Activated CD4-positive, alpha-beta memory T cell treated with anti-CD3 and anti-CD28 coated beads for 36 hours (primary cell): ENCODE data around the gene SLC25A19. TPM values are rescaled to one million over a fixed set of nuclear protein-coding genes. Genes with fewer than 3 reads are reported as not detected.
"Not testable (repeated sequence)": the region's sequence is repeated elsewhere in the genome, so short reads cannot be mapped to it uniquely, and the experiment has no call there.

Source experiments
- CTCF ChIA-PET: fragments of 350-600 bp; sonication (Branson Sonifier 250); formaldehyde crosslinking; loops from one replicate; lab custom pipeline; 2021; ENCODE audit warnings: antibody characterized with exemption, inconsistent platforms; lab: Charles Lee
- POLR2A ChIA-PET: fragments of 350-600 bp; sonication (Branson Sonifier 250); formaldehyde crosslinking; loops from one replicate; lab custom pipeline; 2021; ENCODE audit warnings: antibody characterized with exemption; lab: Charles Lee
- DNase-seq: peaks from one replicate; pipeline ENCODE4 v3.0.0-alpha.2; 2020
- H3K27ac Mint-ChIP-seq: one replicate; pipeline ENCODE4 v1.8.0; 2021; ENCODE audit warnings: mixed read lengths
- H3K27me3 Mint-ChIP-seq: one replicate; pipeline ENCODE4 v1.8.0; 2021; ENCODE audit warnings: mixed read lengths
- H3K36me3 Mint-ChIP-seq: one replicate; pipeline ENCODE4 v1.8.0; 2021; ENCODE audit warnings: mixed read lengths
- H3K4me1 Mint-ChIP-seq: one replicate; pipeline ENCODE4 v1.8.0; 2021; ENCODE audit warnings: low read depth, mixed read lengths
- H3K4me3 Mint-ChIP-seq: one replicate; pipeline ENCODE4 v1.8.0; 2021; ENCODE audit warnings: mild to moderate bottlenecking, mixed read lengths
- H3K9me3 Mint-ChIP-seq: one replicate; pipeline ENCODE4 v1.8.0; 2021; ENCODE audit warnings: mixed read lengths
- intact Hi-C: fragments of 100-400 bp; cut with micrococcal nuclease; formaldehyde crosslinking; loops from one replicate; pipeline ENCODE4 v1.15.1; 2023
- total RNA-seq, 2 experiments: library from RNA; stranded (reverse); gene quantifications; one replicate each; pipeline ENCODE4 v1.2.3, GENCODE V29; 2021

The SLC25A19 gene
- total RNA-seq, 2 experiments from 2014 or later = 57.9 to 62.3 TPM

DNA sequence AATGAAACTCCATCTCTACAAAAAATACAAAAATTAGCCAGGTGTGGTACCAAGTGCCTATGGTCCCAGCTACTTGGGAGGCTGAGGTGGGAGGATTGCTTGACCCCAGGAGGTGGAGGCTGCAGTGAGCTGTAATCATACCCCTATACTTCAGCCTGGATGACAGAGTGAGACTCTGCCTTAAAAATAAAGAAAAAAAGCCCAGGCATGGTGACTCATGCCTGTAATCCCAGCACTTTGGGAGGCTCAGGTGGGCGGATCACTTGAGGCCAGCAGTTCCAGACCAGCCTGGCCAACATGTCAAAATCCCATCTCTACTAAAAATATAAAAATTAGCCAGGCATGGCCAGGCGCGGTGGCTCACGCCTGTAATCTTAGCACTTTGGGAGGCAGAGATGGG is 9.0 kb downstream of the SLC25A19 start:
- H3K4me1 Mint-ChIP-seq, intact Hi-C loops: not testable (repeated sequence)

DNA sequence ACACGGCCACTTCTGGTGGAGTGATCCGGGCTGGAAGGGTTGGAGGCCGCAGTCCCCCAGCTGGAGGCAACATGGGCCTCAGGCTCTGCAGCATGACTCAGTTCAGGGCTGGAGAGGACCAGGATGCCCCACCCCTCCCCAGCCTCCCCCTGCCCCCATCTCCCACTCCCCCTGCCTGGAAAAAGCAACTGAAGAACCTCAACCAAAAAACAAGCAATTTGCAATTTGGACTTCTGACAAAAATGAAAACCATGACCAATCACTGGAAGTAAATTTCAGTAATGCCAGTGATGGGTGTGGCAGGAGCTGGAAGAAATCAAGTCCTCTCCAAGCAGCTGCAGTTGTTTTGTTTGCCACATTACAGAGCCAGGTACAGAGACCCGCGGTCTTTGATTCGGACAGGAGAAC is 11.6 kb downstream of the SLC25A19 start:
- DNase-seq = no peak
- Mint-ChIP-seq H3K4me3 (no peak overlapping the region), H3K9me3 (no peaks in the 10 kb centered on the region), H3K36me3 (peaks cover 17% of the 10 kb centered on the region), H3K27me3 (no peaks in the 10 kb centered on the region), H3K4me1 (peaks cover 6% of the 10 kb centered on the region), H3K27ac (no peak overlapping the region)
- intact Hi-C loops = no loop called here
- POLR2A ChIA-PET = interaction anchor here (1.0 to 1.1 kb wide), 2 partner anchors 11 to 12 kb away, joined by 3 to 4 read pairs; partner anchors contain the start of gene SLC25A19
- CTCF ChIA-PET = interaction anchor here (1.0 to 1.4 kb wide), 4 partner anchors 12 to 47 kb away, joined by 3 to 6 read pairs (median 4); partner anchors contain the start of genes GGA3, MRPS7 and SLC25A19

More for the DNA sequence above, 9.0 kb downstream of the SLC25A19 start:
- CTCF ChIA-PET, H3K27ac Mint-ChIP-seq, H3K27me3 Mint-ChIP-seq, DNase-seq, H3K4me3 Mint-ChIP-seq, POLR2A ChIA-PET, H3K9me3 Mint-ChIP-seq: not testable (repeated sequence)
- peaks cover 25% of the 10 kb centered on the region for H3K36me3 Mint-ChIP-seq

DNA sequence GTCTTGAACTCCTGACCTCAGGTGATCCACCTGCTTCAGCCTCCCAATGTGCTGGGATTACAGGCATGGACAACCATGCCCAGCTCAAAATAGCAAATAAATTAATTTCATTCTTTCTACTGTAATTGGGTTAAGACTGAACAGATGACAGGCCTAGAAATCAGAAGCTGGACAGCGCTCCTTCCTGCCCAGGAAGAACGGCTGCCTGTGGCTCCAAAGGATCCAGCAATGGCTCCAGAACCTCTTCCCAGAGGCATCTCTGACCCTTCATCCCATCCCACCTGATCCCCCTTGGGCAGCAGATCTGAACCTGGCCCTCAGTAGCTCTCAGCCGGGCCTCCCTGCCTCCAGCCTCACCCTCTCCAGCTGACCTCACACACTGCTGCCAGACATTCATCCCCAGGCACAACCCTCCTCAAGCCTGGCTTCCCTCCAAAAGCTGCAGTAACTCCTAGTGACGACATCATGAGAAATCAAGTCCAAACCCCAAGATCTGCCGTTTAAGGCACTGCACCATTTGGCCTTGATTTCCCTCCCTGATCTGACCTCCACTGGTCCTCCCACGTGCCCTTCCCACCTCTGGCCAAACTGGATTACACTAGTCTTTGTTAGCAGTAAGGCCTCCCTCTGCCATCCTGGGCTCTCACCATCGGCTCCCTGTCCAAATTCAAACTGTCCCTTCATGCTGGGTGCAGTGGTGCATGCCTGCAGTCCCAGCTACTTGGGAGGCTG is 15.1 kb downstream of the SLC25A19 start:
- Mint-ChIP-seq H3K27ac (no peak overlapping the region), H3K27me3 (no peaks in the 10 kb centered on the region), H3K4me3 (no peak overlapping the region), H3K9me3 (no peaks in the 10 kb centered on the region), H3K36me3 (peaks cover 17% of the 10 kb centered on the region), H3K4me1 (peaks cover 21% of the 10 kb centered on the region)
- POLR2A ChIA-PET = interaction anchor here (0.8 to 1.5 kb wide), 4 partner anchors 12 to 23 kb away, joined by 3 to 7 read pairs (median 4); partner anchors contain the start of genes GGA3, MRPS7 and SLC25A19
- intact Hi-C loops = loop anchor here (5.0 kb wide), 1 partner anchor 243 kb away; the partner anchor contains the start of genes CASKIN2 and TSEN54
- no peak for DNase-seq
- CTCF ChIA-PET = interaction anchor here (1.1 to 6.8 kb wide), 4 partner anchors 15 to 182 kb away, joined by 3 to 41 read pairs (median 6); partner anchors contain the start of gene SLC25A19

DNA sequence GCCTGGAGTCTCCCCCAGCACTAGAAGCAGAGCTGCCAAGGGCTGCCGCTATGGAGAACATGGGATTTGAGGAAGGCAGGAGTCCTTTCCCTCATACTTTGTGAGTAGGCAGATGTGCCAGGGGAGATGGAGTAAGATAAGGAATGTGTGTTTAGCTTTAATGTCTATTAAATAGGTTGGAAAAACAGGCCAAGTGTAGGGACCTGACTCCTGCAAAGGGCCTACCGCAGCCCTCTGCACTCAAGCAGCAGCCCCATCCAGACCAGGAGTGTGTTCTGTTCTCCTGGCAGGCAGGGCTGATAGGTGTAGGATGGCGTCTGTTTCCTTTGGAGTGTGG is 16.4 kb downstream of the SLC25A19 start:
- DNase-seq = no peak
- intact Hi-C loops = loop anchor here (5.0 kb wide), 1 partner anchor 244 kb away; the partner anchor contains the start of genes CASKIN2 and TSEN54
- ChIA-PET CTCF (interaction anchor here (0.8 to 6.8 kb wide), 6 partner anchors 11 to 159 kb away, joined by 3 to 106 read pairs (median 38); partner anchors contain the start of genes GGA3 and MRPS7), POLR2A (interaction anchor here (1.4 to 1.5 kb wide), 2 partner anchors 11 to 16 kb away, joined by 5 to 7 read pairs; partner anchors contain the start of genes GGA3, MRPS7 and SLC25A19)
- Mint-ChIP-seq H3K36me3 (peaks cover 15% of the 10 kb centered on the region), H3K4me3 (peak overlapping the region; percentile 75), H3K4me1 (peaks cover 29% of the 10 kb centered on the region), H3K9me3 (no peaks in the 10 kb centered on the region), H3K27ac (peak overlapping the region; percentile 63), H3K27me3 (no peaks in the 10 kb centered on the region)

DNA sequence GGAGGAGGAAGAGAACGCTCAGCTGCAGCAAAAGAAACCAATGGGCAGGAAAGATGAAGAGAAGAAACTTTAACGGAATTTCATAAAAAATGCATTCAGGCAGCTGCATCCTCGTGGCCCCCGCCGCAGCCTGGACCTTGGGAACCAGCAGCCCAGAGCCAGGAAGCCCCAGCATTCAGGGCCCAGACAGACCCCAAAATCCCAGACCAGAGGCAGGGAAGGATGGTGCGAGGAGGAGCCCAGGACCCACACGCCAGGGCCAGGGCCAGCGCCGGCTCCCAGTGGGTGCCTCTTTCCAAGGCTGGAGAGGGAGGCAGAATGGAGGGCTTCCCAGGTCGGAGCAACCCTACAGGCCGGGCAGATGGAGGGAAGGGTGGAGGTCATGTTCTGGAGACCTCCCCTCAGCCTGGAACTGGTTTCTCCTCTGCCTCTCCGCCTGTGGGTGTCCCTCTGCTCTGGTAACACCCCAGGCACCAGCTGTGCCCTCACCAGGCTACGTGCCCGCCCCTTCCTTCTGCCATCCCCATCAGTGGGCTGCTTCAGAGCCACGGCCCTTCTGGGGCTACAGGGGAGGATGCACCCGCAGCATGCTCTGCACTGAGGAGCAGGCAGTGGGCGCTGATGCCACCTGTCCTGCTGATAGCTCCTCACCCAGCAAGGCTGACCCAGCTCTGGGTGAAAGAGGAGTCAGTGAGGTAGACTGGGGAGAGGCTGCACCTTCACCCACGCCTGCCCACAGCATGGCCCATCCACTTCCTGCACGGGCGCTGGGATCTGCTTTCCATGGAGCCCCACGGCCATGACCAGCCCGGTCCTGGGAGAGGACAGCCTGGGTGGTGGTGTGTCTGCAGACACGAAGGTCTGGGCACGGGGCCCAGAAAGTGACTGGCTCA is 17.0 kb downstream of the SLC25A19 start:
- Mint-ChIP-seq H3K27me3 (no peaks in the 10 kb centered on the region), H3K36me3 (peaks cover 14% of the 10 kb centered on the region), H3K27ac (peak overlapping the region; percentile 63), H3K9me3 (no peaks in the 10 kb centered on the region), H3K4me3 (peak overlapping the region; percentile 75), H3K4me1 (peaks cover 29% of the 10 kb centered on the region)
- ChIA-PET POLR2A (interaction anchor here (1.2 to 3.8 kb wide), 7 partner anchors 10 to 133 kb away, joined by 3 to 80 read pairs (median 8); partner anchors contain the start of genes GGA3, GRB2, MRPS7 and SLC25A19), CTCF (interaction anchor here (1.1 to 6.8 kb wide), 11 partner anchors 11 to 162 kb away, joined by 3 to 106 read pairs (median 24); partner anchors contain the start of genes ARMC7, GGA3, MRPS7 and SLC25A19)
- peak; percentile 40 for DNase-seq
- intact Hi-C loops = loop anchor here (1.0 to 5.0 kb wide), 3 partner anchors 17 to 245 kb away; partner anchors contain the start of genes CASKIN2, SLC25A19 and TSEN54

DNA sequence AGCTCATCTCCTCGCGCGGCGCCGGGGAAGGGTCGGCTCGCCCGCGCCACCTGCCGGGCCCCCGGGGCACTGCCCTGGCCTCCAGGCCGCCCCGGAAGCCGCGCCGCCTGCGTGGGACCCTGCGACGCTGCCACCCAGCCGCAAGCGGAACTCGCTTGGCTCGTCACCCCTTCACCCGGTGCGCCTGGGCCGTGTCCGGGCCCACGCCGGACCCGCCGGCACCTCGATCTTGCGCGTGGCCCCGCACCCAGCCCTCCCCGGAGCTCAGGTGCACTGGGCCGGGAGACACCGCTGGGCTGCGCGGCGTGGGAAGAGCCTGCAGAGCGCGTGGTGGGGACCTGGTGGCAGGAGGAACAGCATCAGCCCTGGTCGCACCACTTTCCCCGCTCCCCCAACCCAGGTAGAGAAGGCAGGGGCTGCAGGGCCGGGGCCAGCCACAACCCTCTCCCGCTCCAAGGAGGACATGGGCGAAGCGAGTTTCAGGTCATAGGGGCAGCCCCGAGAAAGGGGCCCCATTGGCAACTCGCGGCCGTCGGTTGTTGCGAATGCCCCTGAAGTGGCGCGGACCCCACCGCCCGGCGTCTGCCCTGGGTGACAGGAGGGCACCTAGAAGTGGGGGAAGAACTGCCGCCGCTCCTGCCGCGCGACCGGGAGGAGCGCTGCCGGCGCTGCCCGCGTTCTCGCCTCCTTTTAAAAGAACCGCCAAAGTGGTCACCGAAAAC is 17.8 kb downstream of the SLC25A19 start:
- Mint-ChIP-seq H3K27me3 (no peaks in the 10 kb centered on the region), H3K27ac (peak overlapping the region; percentile 63), H3K4me3 (peak overlapping the region; percentile 75), H3K36me3 (peaks cover 20% of the 10 kb centered on the region), H3K9me3 (no peaks in the 10 kb centered on the region), H3K4me1 (peaks cover 31% of the 10 kb centered on the region)
- CTCF ChIA-PET = interaction anchor here (0.6 to 6.8 kb wide), 42 partner anchors 10 to 482 kb away, joined by 3 to 106 read pairs (median 5); partner anchors contain the start of genes ARMC7, CDR2L, GGA3 and GRB2
- DNase-seq = peak; percentile 91
- POLR2A ChIA-PET = interaction anchor here (0.7 to 3.8 kb wide), 14 partner anchors 10 to 185 kb away, joined by 3 to 80 read pairs (median 5); partner anchors contain the start of genes GGA3, GRB2, JPT1 and MRPS7
- intact Hi-C loops = loop anchor here (1.0 to 5.0 kb wide), 3 partner anchors 18 to 246 kb away; partner anchors contain the start of genes CASKIN2, SLC25A19 and TSEN54

DNA sequence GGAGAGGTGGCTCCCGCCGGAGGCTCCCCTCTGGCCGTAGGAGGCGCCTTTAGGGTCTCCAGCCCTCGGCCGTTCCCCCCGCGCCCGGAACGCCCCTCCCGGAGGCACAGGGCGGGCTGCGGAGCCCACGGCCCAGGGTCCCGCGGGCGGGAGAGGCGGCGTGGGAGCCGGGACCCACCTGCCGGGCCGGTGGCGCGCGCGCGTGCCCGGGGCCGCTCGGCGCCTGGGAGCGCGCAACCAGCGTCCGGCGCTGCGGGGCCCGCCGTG is 18.3 kb downstream of the SLC25A19 start, which contains the start of gene MIF4GD:
Gene MIF4GD (minus strand): TSS at position 266 of the 267 bp plus-strand sequence. CDS start 1,036 bp downstream, outside the sequence.
- ChIA-PET POLR2A (interaction anchor here (0.7 to 3.8 kb wide), 15 partner anchors 10 to 245 kb away, joined by 3 to 80 read pairs (median 5); partner anchors contain the start of genes GGA3, GRB2, JPT1 and MRPS7), CTCF (interaction anchor here (0.6 to 6.8 kb wide), 42 partner anchors 10 to 483 kb away, joined by 3 to 106 read pairs (median 5); partner anchors contain the start of genes ARMC7, CDR2L, GGA3 and GRB2)
- no peak for DNase-seq
- peaks cover 31% of the 10 kb centered on the region for H3K4me1 Mint-ChIP-seq
- no peaks in the 10 kb centered on the region for H3K9me3 Mint-ChIP-seq
- H3K27me3 Mint-ChIP-seq = no peaks in the 10 kb centered on the region
- H3K36me3 Mint-ChIP-seq = peaks cover 21% of the 10 kb centered on the region
- intact Hi-C loops = loop anchor here (1.0 to 5.0 kb wide), 4 partner anchors 10 to 246 kb away; partner anchors contain the start of genes CASKIN2, GGA3, MRPS7 and SLC25A19
- peak within 1 kb of the TSS; percentile 83 for H3K4me3 Mint-ChIP-seq
- H3K27ac Mint-ChIP-seq = peak within 1 kb of the TSS; percentile 80

DNA sequence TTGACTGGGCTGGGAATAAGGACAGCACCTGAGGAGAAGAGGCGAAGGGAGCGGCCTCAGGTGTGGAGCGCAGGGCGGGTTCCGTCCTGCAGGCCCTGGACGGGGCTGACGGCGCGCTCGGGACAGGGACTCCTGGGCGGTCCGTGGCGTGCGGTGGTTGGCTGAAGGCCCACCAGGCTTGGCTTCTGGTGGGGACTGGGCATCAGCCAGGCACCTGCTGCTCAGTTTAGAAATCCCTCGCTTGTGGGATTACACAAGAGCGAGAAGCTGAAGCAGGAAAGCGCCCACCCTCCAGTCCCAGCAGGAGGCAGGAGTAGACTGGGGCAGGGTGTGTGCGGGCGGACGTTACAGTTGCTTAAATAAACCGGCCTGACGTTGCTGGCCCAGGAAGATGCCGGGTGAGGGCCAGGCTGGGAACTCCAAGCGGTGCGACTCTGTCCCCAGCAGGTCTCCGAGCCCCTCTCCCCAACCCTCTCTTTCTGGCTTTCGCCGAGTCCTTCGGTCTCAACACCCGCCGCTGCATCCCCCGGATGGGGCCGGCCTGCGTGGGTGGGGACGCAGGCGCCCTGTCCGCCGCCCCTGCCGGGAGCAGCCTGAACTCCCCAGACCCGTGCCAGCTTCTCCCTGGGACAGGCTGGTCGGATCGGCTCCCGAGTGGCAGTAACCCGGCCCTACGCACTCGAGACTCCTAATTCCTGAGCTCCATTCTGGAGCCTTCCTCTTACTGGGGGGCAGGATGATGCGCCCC is 18.8 kb downstream of the SLC25A19 start:
- peaks cover 31% of the 10 kb centered on the region for H3K4me1 Mint-ChIP-seq
- H3K27ac Mint-ChIP-seq = peak overlapping the region; percentile 80
- intact Hi-C loops = loop anchor here (1.0 to 5.0 kb wide), 3 partner anchors 9 to 247 kb away; partner anchors contain the start of genes CASKIN2, GGA3, MRPS7 and TSEN54
- H3K4me3 Mint-ChIP-seq = peak overlapping the region; percentile 83
- H3K27me3 Mint-ChIP-seq = no peaks in the 10 kb centered on the region
- no peaks in the 10 kb centered on the region for H3K9me3 Mint-ChIP-seq
- CTCF ChIA-PET = interaction anchor here (0.6 to 6.8 kb wide), 44 partner anchors 9 to 483 kb away, joined by 3 to 106 read pairs (median 5); partner anchors contain the start of genes ARMC7, CDR2L, GGA3 and GRB2
- POLR2A ChIA-PET = interaction anchor here (0.7 to 3.8 kb wide), 19 partner anchors 9 to 246 kb away, joined by 3 to 80 read pairs (median 4); partner anchors contain the start of genes GGA3, GRB2, JPT1 and MRPS7
- H3K36me3 Mint-ChIP-seq = peaks cover 21% of the 10 kb centered on the region
- DNase-seq = peak; percentile 71

DNA sequence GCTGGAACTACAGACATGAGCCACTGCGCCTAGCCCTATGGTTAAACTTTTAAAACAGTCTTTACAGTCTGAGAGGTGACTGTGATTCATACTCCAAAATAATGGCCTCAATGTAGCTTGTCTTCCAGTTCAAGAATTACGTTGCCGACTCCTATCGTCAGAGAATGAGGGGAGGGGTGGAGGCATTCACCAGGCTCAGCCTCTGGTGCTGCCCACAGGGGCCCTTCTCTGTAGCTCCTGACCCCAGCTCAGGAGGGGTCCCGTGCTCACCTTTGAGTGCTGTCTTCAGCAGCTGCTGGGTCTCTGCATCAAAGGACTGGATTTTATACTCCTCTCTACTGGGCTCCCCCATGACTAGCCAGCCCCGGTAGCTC is 19.4 kb downstream of the SLC25A19 start:
- H3K27me3 Mint-ChIP-seq = no peaks in the 10 kb centered on the region
- POLR2A ChIA-PET = interaction anchor here (0.8 to 3.8 kb wide), 12 partner anchors 9 to 246 kb away, joined by 3 to 80 read pairs (median 6); partner anchors contain the start of genes GGA3, GRB2, JPT1 and MRPS7
- peak overlapping the region; percentile 83 for H3K4me3 Mint-ChIP-seq
- DNase-seq = peak; percentile 30
- H3K9me3 Mint-ChIP-seq = no peaks in the 10 kb centered on the region
- CTCF ChIA-PET = interaction anchor here (0.8 to 6.8 kb wide), 11 partner anchors 8 to 308 kb away, joined by 3 to 106 read pairs (median 24); partner anchors contain the start of genes GGA3, MRPS7, SLC25A19 and SUMO2
- peaks cover 31% of the 10 kb centered on the region for H3K4me1 Mint-ChIP-seq
- H3K27ac Mint-ChIP-seq = peak overlapping the region; percentile 80
- peaks cover 20% of the 10 kb centered on the region for H3K36me3 Mint-ChIP-seq
- intact Hi-C loops = loop anchor here (1.0 to 10.0 kb wide), 4 partner anchors 9 to 247 kb away; partner anchors contain the start of genes CASKIN2, GGA3, MRPS7 and TSEN54
